22Rv1 (cell line): ENCODE measurements around the gene CLCF1.

Experiments
- H3K27ac ChIP-seq: fragments of 450-650 bp; 2 replicates; pipeline ENCODE4 v1.5.1; 2017
- ZFX ChIP-seq: fragments of 450-650 bp; IDR thresholded peaks from 2 replicates; pipeline ENCODE4 v1.6.1; 2017; ENCODE audit warnings: antibody characterized with exemption, borderline replicate concordance
- TF ChIP-seq, protein P1 (sequence below): fragments of 450-650 bp; IDR thresholded peaks from 2 replicates; pipeline ENCODE4 v1.5.1; 2017; ENCODE audit warnings: mild to moderate bottlenecking

Gene CLCF1

DNA sequence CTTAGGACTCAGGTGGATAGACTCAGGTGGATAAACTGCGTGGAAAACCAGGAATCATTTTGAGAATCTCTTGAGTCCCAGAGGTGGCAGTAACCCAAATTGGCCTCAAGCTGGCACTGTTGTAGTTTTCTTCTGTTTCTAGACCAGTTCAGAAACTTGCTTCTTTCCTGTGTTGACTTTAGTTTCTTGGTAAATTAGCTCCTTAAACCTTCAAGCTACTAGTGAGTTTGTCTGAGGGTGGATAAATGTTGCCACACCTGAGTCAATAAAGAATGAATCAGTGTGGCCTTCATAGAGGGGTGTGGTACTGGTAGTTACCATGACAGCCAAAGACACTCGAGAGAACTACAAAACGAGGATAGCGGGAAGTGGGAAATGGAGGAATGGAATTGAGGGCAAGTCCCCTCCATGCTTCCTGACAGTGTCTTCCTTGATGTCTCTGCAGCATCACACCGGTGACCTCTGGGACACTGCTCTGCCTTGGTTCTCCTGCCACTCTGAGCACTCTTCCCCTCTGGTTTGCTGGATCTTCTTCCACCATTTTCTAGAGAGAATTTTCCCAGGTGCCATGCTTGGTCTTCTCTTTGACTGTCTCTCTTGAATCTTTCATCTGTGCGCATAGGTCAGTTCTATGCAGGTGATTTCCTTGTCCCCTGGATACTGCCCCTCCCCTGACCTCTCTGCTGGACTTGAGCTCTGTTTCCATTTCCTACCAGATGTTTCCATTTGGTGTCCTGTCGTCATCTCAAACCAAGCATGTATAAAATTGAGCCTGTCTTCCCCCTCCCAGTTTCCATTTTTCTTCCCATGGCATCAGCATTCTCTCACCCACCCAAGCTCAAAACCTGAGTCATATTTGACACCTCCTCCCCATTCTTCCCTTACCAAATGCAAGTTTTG lies 27.2 kb downstream of the CLCF1 start:
- peak overlapping the region; percentile 90 for H3K27ac ChIP-seq
- TF ChIP-seq, protein P1, sequence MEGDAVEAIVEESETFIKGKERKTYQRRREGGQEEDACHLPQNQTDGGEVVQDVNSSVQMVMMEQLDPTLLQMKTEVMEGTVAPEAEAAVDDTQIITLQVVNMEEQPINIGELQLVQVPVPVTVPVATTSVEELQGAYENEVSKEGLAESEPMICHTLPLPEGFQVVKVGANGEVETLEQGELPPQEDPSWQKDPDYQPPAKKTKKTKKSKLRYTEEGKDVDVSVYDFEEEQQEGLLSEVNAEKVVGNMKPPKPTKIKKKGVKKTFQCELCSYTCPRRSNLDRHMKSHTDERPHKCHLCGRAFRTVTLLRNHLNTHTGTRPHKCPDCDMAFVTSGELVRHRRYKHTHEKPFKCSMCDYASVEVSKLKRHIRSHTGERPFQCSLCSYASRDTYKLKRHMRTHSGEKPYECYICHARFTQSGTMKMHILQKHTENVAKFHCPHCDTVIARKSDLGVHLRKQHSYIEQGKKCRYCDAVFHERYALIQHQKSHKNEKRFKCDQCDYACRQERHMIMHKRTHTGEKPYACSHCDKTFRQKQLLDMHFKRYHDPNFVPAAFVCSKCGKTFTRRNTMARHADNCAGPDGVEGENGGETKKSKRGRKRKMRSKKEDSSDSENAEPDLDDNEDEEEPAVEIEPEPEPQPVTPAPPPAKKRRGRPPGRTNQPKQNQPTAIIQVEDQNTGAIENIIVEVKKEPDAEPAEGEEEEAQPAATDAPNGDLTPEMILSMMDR: peak; percentile 88
- TF ChIP-seq ZFX: no peak

DNA sequence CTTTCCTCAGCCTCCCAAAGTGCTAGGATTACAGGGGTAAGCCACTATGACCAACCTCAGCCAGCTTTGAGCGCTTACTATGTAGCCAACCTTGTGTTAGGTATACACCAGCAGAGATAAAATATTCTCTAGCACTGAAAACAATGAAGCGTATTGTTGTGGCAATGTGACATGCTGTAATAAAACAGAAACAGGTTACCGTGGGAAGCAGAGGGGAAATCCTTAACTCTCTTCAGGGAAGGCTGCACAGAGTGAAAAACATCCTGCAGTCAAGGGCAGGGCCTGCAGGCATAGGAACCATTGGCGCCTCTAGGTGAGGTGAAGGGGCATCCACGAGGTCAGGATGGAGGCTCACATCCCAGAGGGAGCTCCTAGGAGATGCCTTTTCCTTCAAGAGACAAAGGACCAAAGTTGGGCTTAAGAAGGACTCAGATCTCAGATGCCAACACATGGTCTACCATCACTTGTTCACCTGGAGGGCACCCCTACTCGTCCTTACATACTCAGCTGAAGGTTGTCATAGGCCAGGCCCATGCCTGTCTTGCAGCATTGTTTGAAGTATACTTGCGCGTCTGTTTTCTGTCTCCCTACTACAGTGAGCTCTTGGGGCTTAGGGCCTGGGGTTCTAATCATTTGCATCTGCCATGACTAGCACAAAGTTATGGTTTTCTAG lies 28.0 kb downstream of the CLCF1 start:
- H3K27ac ChIP-seq: peak overlapping the region; percentile 90
- TF ChIP-seq, protein P1: no peak
- TF ChIP-seq ZFX: no peak

DNA sequence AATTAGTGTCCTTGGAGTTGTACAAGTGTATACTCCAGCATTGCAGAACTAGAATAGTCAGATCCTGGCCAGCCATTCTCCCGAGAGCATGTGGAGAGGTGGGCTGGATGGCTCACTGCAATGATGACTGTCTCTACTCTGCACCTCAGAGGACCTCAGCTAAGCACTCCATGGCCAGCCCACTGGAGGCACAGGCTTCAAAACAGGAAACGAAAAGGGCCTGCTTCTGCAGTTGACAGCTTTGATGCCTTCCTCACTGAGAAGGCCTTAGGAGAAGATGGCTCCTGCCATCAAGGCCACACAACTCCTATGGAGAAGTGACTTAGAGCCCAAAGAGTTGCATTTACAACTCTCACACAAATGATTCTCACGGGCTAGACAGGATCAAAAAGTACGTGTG lies 29.1 kb downstream of the CLCF1 start:
- H3K27ac ChIP-seq: peak overlapping the region; percentile 90

DNA sequence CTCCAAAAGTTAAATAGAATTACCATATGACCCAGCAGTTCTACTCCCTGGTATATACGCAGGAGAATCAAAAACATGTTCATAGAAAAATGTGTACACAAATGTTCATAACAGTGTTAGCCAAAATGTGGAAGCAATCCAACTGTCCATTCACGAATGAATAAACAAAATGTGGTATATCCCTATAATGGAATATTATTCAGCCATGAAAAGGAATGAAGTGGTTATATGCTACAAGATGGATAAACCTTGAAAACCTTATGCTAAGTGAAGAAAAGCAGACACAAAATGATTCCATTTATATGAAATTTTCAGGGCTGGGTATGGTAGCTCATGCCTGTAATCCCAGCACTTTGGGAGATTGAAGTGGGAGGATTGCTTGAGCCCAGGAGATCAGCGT lies 36.1 kb downstream of the CLCF1 start:
- H3K27ac ChIP-seq: no peak overlapping the region
- TF ChIP-seq ZFX: no peak
- TF ChIP-seq, protein P1: no peak

More for the DNA sequence above, 29.1 kb downstream of the CLCF1 start:
- TF ChIP-seq, protein P1: no peak
- no peak for TF ChIP-seq ZFX

DNA sequence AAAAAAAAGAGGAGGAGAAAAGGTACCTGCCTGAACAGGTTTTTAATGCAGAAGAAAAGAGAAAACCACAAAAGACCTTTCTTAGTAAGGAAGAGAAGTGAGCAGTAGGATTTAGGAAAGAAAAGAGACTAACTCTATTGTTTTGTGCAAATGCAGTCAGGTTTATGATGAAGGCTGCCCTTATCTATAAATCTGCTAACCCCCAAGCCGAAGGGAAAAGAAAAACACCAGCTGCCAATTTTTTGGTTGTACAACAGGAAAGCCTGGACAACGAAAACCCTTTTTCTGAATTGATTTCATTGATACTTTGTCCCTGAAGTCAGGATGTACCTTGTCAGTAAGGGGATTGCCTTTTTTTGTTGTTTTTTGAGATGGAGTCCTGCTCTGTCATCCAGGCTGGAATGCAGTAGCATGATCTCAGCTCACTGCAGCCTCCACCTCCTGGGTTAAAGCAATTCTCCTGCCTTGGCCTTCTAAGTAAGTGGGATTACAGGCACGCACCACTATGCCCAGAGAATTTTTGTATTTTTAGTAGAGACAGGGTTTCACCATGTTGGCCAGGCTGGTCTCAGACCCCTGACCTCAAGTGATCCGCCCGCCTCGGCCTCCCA lies 41.2 kb downstream of the CLCF1 start:
- no peak overlapping the region for H3K27ac ChIP-seq
- TF ChIP-seq, protein P1: no peak
- no peak for TF ChIP-seq ZFX

DNA sequence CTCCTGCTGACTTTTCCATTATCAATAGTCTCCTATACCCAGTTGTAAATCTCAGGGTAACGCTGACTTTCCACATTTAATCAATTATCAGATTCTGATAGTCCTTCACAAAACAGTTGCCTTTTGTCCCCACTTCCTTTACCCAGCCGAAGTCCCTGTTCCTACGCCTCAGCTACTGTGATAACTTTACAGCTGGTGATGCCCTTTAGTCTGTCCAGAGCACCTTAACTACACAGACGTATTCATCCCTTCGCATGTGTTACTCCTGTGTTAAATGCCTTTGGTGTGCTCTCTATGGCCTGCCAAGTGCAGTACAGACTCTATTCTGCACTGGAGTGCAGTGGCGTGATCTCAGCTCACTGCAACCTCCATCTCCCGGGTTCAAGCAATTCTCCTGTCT lies 49.9 kb downstream of the CLCF1 start:
- H3K27ac ChIP-seq: no peak overlapping the region
- no peak for TF ChIP-seq ZFX
- TF ChIP-seq, protein P1: no peak
